WERI-Rb-1 (cell line): Measurements from ENCODE around the gene CYP2J2.
"Not testable (repeated sequence)": the region's sequence is repeated elsewhere in the genome, so short reads cannot be mapped to it uniquely, and the experiment has no call there.

Source experiments
- DNase-seq: peaks from one replicate; pipeline ENCODE4 v3.0.0-alpha.2; 2020
- H3K27ac ChIP-seq: fragments of 250-450 bp; sonication (Bioruptor Pico); 2 replicates; pipeline ENCODE4 v1.5.1; 2020; ENCODE audit warnings: mild to moderate bottlenecking, moderate library complexity
- H3K27me3 ChIP-seq: fragments of 250-450 bp; sonication (Bioruptor Pico); 2 replicates; pipeline ENCODE4 v1.5.1; 2021; ENCODE audit warnings: mild to moderate bottlenecking, low read depth, moderate library complexity; ENCODE audit not compliant: insufficient read depth, severe bottlenecking
- H3K36me3 ChIP-seq: fragments of 250-450 bp; sonication (Bioruptor Pico); 2 replicates; pipeline ENCODE4 v1.5.1; 2020; ENCODE audit warnings: mild to moderate bottlenecking, moderate library complexity
- H3K4me3 ChIP-seq: 2 replicates; pipeline ENCODE4 v1.5.1; 2011; ENCODE audit warnings: low read depth, mild to moderate bottlenecking, control low read depth, low read length
- H3K9me3 ChIP-seq: fragments of 250-450 bp; sonication (Bioruptor Pico); 2 replicates; pipeline ENCODE4 v1.5.1; 2021; ENCODE audit warnings: mild to moderate bottlenecking, moderate library complexity; ENCODE audit not compliant: severe bottlenecking
- TF ChIP-seq, protein P1 (sequence below): IDR thresholded peaks from 2 replicates; pipeline ENCODE4 v1.5.1; 2011; ENCODE audit warnings: low read depth, mild to moderate bottlenecking, control low read depth, inconsistent platforms, low read length

CYP2J2 gene

DNA sequence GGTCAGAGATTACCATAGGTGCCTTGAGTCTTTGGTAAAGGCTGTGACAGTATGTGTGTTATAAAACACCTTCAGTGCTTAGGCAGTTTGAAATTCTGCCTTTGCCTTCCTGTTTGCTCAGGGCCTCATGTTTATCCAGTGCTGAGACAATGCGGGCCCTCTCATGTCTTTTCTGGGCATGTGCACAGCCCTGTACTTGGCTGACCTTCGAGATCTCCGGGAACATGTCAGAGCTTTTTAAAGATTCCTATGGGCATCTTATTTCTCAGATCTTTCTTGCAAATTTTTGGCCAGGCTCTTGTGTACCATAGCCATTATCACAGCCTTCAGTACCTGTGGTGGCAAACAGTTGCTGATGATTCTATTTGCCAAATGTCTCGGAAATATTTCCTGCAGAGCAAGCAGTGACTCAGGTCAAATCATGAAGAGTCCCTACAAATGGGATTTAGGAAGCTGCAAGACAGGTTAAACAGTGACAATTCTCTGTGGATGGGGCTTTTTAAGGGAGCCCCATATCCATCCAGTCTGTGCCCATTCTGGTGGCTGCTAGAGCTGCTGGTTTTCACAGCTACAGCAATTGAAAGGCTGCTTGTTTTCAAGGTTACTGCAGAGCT, 69.7 kb downstream of the CYP2J2 start:
- peaks cover 19% of the 10 kb centered on the region for H3K36me3 ChIP-seq
- DNase-seq, result no peak
- no peak overlapping the region for H3K27ac ChIP-seq
- peaks cover 6% of the 10 kb centered on the region for H3K9me3 ChIP-seq
- TF ChIP-seq, protein P1, sequence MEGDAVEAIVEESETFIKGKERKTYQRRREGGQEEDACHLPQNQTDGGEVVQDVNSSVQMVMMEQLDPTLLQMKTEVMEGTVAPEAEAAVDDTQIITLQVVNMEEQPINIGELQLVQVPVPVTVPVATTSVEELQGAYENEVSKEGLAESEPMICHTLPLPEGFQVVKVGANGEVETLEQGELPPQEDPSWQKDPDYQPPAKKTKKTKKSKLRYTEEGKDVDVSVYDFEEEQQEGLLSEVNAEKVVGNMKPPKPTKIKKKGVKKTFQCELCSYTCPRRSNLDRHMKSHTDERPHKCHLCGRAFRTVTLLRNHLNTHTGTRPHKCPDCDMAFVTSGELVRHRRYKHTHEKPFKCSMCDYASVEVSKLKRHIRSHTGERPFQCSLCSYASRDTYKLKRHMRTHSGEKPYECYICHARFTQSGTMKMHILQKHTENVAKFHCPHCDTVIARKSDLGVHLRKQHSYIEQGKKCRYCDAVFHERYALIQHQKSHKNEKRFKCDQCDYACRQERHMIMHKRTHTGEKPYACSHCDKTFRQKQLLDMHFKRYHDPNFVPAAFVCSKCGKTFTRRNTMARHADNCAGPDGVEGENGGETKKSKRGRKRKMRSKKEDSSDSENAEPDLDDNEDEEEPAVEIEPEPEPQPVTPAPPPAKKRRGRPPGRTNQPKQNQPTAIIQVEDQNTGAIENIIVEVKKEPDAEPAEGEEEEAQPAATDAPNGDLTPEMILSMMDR, result no peak
- no peak overlapping the region for H3K4me3 ChIP-seq
- no peaks in the 10 kb centered on the region for H3K27me3 ChIP-seq

DNA sequence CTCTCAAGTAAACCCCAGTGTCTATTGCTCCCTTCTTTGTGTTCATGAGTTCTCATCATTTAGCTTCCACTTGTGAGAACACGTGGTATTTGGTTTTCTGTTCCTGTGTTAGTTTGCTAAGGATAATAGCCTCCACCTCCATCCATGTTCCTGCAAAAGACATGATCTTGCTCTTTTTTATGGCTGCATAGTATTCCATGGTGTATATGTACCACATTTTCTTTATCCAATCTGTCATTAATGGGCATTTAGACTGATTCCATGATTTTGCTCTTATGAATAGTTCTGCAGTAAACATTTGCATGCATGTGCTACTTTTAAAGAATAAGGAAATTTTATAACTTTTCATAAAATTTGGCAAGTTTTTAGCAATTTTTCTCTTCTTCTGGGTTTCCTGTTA, 71.3 kb downstream of the CYP2J2 start:
- not testable (repeated sequence) for DNase-seq, H3K9me3 ChIP-seq, H3K4me3 ChIP-seq, H3K27me3 ChIP-seq, H3K27ac ChIP-seq
- peaks cover 18% of the 10 kb centered on the region for H3K36me3 ChIP-seq

DNA sequence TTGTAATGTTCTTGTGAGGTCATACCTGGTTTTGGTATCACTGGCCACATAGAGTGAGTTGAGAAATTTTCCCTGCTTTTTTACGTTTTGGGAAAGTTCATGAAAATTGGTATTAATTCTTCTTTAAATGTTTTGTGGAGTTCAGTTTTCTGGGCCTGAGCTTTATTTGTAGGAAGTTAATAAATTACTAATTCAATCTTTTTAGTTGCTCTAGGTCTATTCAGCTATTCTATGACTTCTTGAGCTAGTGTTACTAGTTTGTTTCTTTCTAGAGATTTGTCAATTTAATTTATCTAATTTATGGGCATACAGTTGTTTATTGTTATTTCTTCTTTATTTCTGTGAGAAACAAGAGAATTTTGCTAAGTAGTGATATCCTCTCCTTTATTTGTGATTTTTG, 74.5 kb downstream of the CYP2J2 start:
- H3K27me3 ChIP-seq, result no peaks in the 10 kb centered on the region
- no peak overlapping the region for H3K27ac ChIP-seq
- DNase-seq, result no peak
- peaks cover 31% of the 10 kb centered on the region for H3K36me3 ChIP-seq
- TF ChIP-seq, protein P1, result no peak
- no peak overlapping the region for H3K4me3 ChIP-seq
- H3K9me3 ChIP-seq, result peaks cover 6% of the 10 kb centered on the region

DNA sequence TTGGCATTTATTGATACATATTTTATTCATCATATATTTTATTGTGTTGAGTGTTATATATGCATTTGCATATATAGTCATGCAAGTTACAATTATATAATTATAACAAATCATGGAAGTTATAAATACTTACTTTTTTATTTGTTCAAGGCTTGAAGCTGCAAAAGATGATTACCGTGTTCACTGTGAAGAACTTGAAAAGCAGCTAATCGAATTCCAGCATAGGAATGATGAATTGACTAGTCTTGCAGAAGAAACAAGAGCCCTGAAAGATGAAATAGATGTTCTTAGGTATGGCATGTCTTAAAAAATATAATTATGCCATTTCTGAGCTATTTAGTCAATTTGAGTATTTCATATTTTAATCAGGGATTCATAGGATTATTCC, 79.7 kb downstream of the CYP2J2 start:
- no peak overlapping the region for H3K4me3 ChIP-seq
- TF ChIP-seq, protein P1, result no peak
- H3K27ac ChIP-seq, result no peak overlapping the region

DNA sequence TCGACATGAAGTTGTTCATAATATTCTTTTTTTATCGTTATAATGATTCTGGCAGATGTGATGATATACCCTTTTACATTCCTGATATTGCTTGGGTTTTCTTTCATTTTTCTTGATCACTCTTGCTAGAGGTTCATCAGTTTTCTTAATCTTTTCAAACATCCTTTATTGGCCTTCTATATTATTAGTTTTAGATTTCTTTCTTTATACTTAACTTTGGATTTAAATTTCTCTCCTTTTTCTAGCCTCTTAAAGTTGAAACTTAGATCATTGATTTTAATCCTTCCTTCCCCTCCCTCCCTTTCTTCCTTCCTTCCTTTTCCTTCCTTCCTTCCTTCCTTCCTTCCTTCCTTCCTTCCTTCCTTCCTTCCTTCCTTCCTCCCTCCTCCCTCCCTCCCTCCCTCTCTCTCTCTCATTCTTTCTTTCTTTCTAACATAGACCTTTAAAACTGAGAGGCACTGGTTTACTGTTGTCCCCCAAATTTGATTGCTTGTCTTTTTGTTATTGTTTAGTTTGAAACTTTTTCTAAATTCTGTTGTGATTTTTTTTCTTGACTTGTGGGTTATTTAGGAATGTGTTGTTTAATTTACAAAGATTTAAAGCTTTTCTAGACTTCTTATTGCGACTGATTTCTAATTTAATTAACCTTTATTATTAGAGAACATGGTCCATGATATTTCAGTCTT, 80.2 kb downstream of the CYP2J2 start:
- no peak overlapping the region for H3K4me3 ChIP-seq
- TF ChIP-seq, protein P1, result no peak
- H3K27ac ChIP-seq, result no peak overlapping the region
- H3K27me3 ChIP-seq, result no peaks in the 10 kb centered on the region
- peaks cover 47% of the 10 kb centered on the region for H3K36me3 ChIP-seq
- no peaks in the 10 kb centered on the region for H3K9me3 ChIP-seq
- no peak for DNase-seq

More for the DNA sequence above, 79.7 kb downstream of the CYP2J2 start:
- no peak for DNase-seq
- Histone ChIP-seq H3K36me3 (peaks cover 43% of the 10 kb centered on the region), H3K27me3 (no peaks in the 10 kb centered on the region), H3K9me3 (no peaks in the 10 kb centered on the region)

DNA sequence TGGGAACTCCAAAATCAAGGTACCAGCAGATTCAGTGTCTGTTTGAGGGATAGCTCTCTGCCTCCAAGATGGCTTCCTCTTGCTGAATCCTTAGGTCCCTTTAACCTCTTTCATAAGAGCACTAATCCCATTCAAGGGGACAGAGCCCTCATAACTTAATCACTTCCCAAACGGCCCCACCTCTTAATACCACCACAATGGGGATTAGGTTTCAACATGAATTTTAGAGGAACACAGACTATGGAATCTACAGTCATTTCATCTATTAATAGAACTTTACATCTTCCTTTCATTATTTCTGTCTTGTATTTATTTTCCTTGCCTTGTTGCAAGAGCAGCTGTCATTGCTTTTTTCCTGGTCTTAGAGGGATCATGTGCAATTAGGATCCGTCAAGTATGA, 81.5 kb downstream of the CYP2J2 start:
- TF ChIP-seq, protein P1, result no peak
- no peak overlapping the region for H3K4me3 ChIP-seq
- DNase-seq, result no peak
- H3K36me3 ChIP-seq, result peaks cover 45% of the 10 kb centered on the region
- H3K27ac ChIP-seq, result no peak overlapping the region
- no peaks in the 10 kb centered on the region for H3K27me3 ChIP-seq
- H3K9me3 ChIP-seq, result no peaks in the 10 kb centered on the region
